ENCODE measurements around the gene MYO1D. TPM values are rescaled to one million over a fixed set of nuclear protein-coding genes. Genes with fewer than 3 reads are reported as not detected.

Gene MYO1D
- total and polyA plus RNA-seq, 12 donors = 13.6 to 103 (median 59.8) TPM

GRCh38 chr17:32727681-32728080, 149.2 kb downstream of the MYO1D start:
- no peak for TF ChIP-seq CTCF (IDR thresholded peaks at IDR 0.05)
- no peak for TF ChIP-seq POLR2A (IDR thresholded peaks at IDR 0.05)
- no peak overlapping the region for H3K4me3 ChIP-seq
- no peak overlapping the region for H3K27ac ChIP-seq
- H3K36me3 ChIP-seq (replicated peaks in 1 of 2) = no peaks in the 10 kb centered on the region
- no peaks in the 10 kb centered on the region for H3K4me1 ChIP-seq (replicated peaks in 1 of 2)
- intact Hi-C loops (cut with DNase I) = no loop called here
- no peak for DNase-seq
- H3K9me3 ChIP-seq (replicated peaks in 1 of 3) = no peaks in the 10 kb centered on the region
- H3K27me3 ChIP-seq = no peaks in the 10 kb centered on the region

- 91 to 100% (median 94%) methylated on average over 1 of the region's 1 CpG for WGBS, 4 donors
- intact Hi-C loops (cut with DNase I) = no loop called here
- TF ChIP-seq POLR2A (IDR thresholded peaks at IDR 0.05) = no peak
- no peak for TF ChIP-seq CTCF (IDR thresholded peaks at IDR 0.05)
- no peaks in the 10 kb centered on the region for H3K9me3 ChIP-seq (replicated peaks in 1 of 3)
- no peaks in the 10 kb centered on the region for H3K4me1 ChIP-seq (replicated peaks in 1 of 2)
- DNase-seq = no peak
- no peak overlapping the region for H3K27ac ChIP-seq
- H3K4me3 ChIP-seq = no peak overlapping the region
- H3K27me3 ChIP-seq = no peaks in the 10 kb centered on the region
- H3K36me3 ChIP-seq (replicated peaks in 1 of 2) = peaks cover 0 to 3% of the 10 kb centered on the region in 2 donors
Measured at GRCh38 chr17:32725697-32726096, 151.2 kb downstream of the MYO1D start.

GRCh38 chr17:32723310-32723955, 153.5 kb downstream of the MYO1D start:
- Histone ChIP-seq H3K27ac (no peak overlapping the region), H3K36me3 (replicated peaks in 1 of 2) (peaks cover 0 to 5% of the 10 kb centered on the region in 2 donors), H3K9me3 (replicated peaks in 1 of 3) (no peaks in the 10 kb centered on the region), H3K27me3 (no peaks in the 10 kb centered on the region), H3K4me3 (no peak overlapping the region), H3K4me1 (replicated peaks in 1 of 2) (no peaks in the 10 kb centered on the region)
- WGBS, 4 donors = 83 to 95% (median 92%) methylated on average over 5 of the region's 5 CpGs
- no peak for DNase-seq
- TF ChIP-seq POLR2A (IDR thresholded peaks at IDR 0.05) (no peak), CTCF (IDR thresholded peaks at IDR 0.05) (no peak)
- intact Hi-C loops (cut with DNase I) = no loop called here

GRCh38 chr17:32722733-32723132, 154.2 kb downstream of the MYO1D start:
- Histone ChIP-seq H3K36me3 (replicated peaks in 1 of 2) (peaks cover 0 to 5% of the 10 kb centered on the region in 2 donors), H3K27ac (no peak overlapping the region), H3K4me1 (replicated peaks in 1 of 2) (no peaks in the 10 kb centered on the region), H3K27me3 (no peaks in the 10 kb centered on the region), H3K4me3 (no peak overlapping the region), H3K9me3 (replicated peaks in 1 of 3) (no peaks in the 10 kb centered on the region)
- intact Hi-C loops (cut with DNase I) = no loop called here
- WGBS, 4 donors = 94 to 99% (median 97%) methylated on average over 6 of the region's 6 CpGs
- TF ChIP-seq CTCF (IDR thresholded peaks at IDR 0.05) (no peak), POLR2A (IDR thresholded peaks at IDR 0.05) (no peak)
- DNase-seq = no peak

All from adrenal gland (tissue), 12 donors.